Neuronal stem cell (in vitro differentiated cells): ENCODE measurements around the gene UGT2A3. TPM values are rescaled to one million over a fixed set of nuclear protein-coding genes. Genes with fewer than 3 reads are reported as not detected.

Experiments
- DNase-seq: peaks from one replicate; pipeline ENCODE4 v3.0.0-alpha.2; 2013; ENCODE audit warnings: low spot score
- H2AFZ ChIP-seq: one replicate; pipeline ENCODE4 v1.6.1; 2013; ENCODE audit warnings: mild to moderate bottlenecking, low read length, inconsistent platforms
- H2AK5ac ChIP-seq: 2 replicates; pipeline ENCODE4 v1.6.1; 2013; ENCODE audit warnings: low read depth, mild to moderate bottlenecking, inconsistent platforms, low read length, moderate library complexity, mixed read lengths
- H2BK120ac ChIP-seq: 2 replicates; pipeline ENCODE4 v1.6.1; 2013; ENCODE audit warnings: low read depth, mild to moderate bottlenecking, inconsistent platforms, low read length, moderate library complexity, mixed read lengths
- H2BK12ac ChIP-seq: one replicate; pipeline ENCODE4 v1.6.1; 2013; ENCODE audit warnings: low read length, inconsistent platforms
- H2BK15ac ChIP-seq: 2 replicates; pipeline ENCODE4 v1.6.1; 2013; ENCODE audit warnings: mild to moderate bottlenecking, low read length, inconsistent platforms, mixed read lengths
- H2BK5ac ChIP-seq: one replicate; pipeline ENCODE4 v1.6.1; 2013; ENCODE audit warnings: inconsistent platforms, mild to moderate bottlenecking, low read length, moderate library complexity
- H3K14ac ChIP-seq: one replicate; pipeline ENCODE4 v1.6.1; 2013; ENCODE audit warnings: low read length, inconsistent platforms
- H3K18ac ChIP-seq: 2 replicates; pipeline ENCODE4 v1.6.1; 2013; ENCODE audit warnings: low read length, inconsistent platforms
- H3K23ac ChIP-seq: 2 replicates; pipeline ENCODE4 v1.6.1; 2013; ENCODE audit warnings: low read depth, mild to moderate bottlenecking, mixed read lengths, low read length, inconsistent platforms; ENCODE audit not compliant: poor library complexity
- H3K27ac ChIP-seq: replicated peaks from 3 replicates; pipeline ENCODE4 v1.5.1; 2013; ENCODE audit warnings: low read length, inconsistent platforms
- H3K27me3 ChIP-seq, 3 experiments: 2 replicates each; pipeline ENCODE4 v1.6.1; 2013; ENCODE audit warnings: low read length in 3 of 3, mild to moderate bottlenecking in 2 of 3, inconsistent platforms in 1 of 3, low read depth in 1 of 3, mixed read lengths in 1 of 3, moderate library complexity in 1 of 3; ENCODE audit not compliant: control insufficient read depth in 3 of 3, insufficient read depth in 3 of 3
- H3K36me3 ChIP-seq, 2 donors: replicated peaks in 1 of 2; 2 replicates each; pipeline ENCODE4 v1.6.1; 2013; ENCODE audit warnings: low read length in 2 of 2; ENCODE audit not compliant: control insufficient read depth in 2 of 2, insufficient read depth in 2 of 2
- H3K4ac ChIP-seq: 2 replicates; pipeline ENCODE4 v1.6.1; 2013; ENCODE audit warnings: inconsistent platforms, mild to moderate bottlenecking, low read length, moderate library complexity
- H3K4me1 ChIP-seq, 2 donors: 1 replicate in 1 of 2; 2 replicates in 1 of 2; pipeline ENCODE4 v1.6.1; 2013; ENCODE audit warnings: low read length in 2 of 2, low read depth in 1 of 2; ENCODE audit not compliant: control insufficient read depth in 2 of 2, insufficient read depth in 1 of 2
- H3K4me2 ChIP-seq: one replicate; pipeline ENCODE4 v1.6.1; 2013; ENCODE audit warnings: mild to moderate bottlenecking, low read length, inconsistent platforms; ENCODE audit not compliant: insufficient read depth, poor library complexity, severe bottlenecking
- H3K4me3 ChIP-seq, 2 donors: 2 replicates each; pipeline ENCODE4 v1.5.1; 2013; ENCODE audit warnings: low read length in 2 of 2, mild to moderate bottlenecking in 2 of 2, inconsistent platforms in 1 of 2, moderate library complexity in 1 of 2
- H3K79me1 ChIP-seq: one replicate; pipeline ENCODE4 v1.6.1; 2013; ENCODE audit warnings: low read depth, mild to moderate bottlenecking, inconsistent platforms, low read length, moderate library complexity
- H3K9ac ChIP-seq: one replicate; pipeline ENCODE4 v1.6.1; 2013; ENCODE audit warnings: mild to moderate bottlenecking, low read depth, low read length, inconsistent platforms; ENCODE audit not compliant: poor library complexity
- H3K9me3 ChIP-seq, 2 donors: replicated peaks in 1 of 2; 2 replicates each; pipeline versions ENCODE3 to v1.6.1; 2013; ENCODE audit warnings: low read length in 2 of 2, mild to moderate bottlenecking in 2 of 2, inconsistent platforms in 1 of 2, low read depth in 1 of 2, mixed read lengths in 1 of 2, moderate library complexity in 1 of 2; ENCODE audit not compliant: control insufficient read depth in 2 of 2, insufficient read depth in 1 of 2
- H4K8ac ChIP-seq: one replicate; pipeline ENCODE4 v1.6.1; 2013; ENCODE audit warnings: low read depth, mild to moderate bottlenecking, inconsistent platforms, low read length, moderate library complexity
- H4K91ac ChIP-seq: one replicate; pipeline ENCODE4 v1.6.1; 2013; ENCODE audit warnings: low read length, low read depth, mild to moderate bottlenecking, inconsistent platforms; ENCODE audit not compliant: poor library complexity
- WGBS, 2 donors: extraction: QIAGEN DNeasy Blood & Tissue Kit; methylation state at CpG; one replicate each; pipeline ENCODE4 v1.1.7; 2013; ENCODE audit warnings: missing lambda C conversion rate in 2 of 2, mixed read lengths in 1 of 2; ENCODE audit not compliant: insufficient read length in 2 of 2, insufficient replicate concordance in 1 of 2; ENCODE audit errors: extremely low coverage in 2 of 2; 5-methylcytosine and 5-hydroxymethylcytosine counted together
- polyA plus RNA-seq, 2 experiments: library from polyadenylated mRNA; stranded (reverse); fragments of 200-250 nt; gene quantifications; one replicate each; pipeline ENCODE4 v1.2.3, GENCODE V29; 2013

The UGT2A3 gene
- polyA plus RNA-seq (2013, experiment 1 of 2), result not detected
- not detected for polyA plus RNA-seq (2013, experiment 2 of 2)

GRCh38 chr4:68951078-68951805, at the start of gene UGT2A3:
TSS of gene UGT2A3 (minus strand) at chr4:68951804. CDS start at chr4:68951760, 44 bp downstream.
- no peak within 1 kb of the TSS for H2BK5ac ChIP-seq
- H3K14ac ChIP-seq, result no peak within 1 kb of the TSS
- H3K4me1 ChIP-seq, result peaks cover 2% of the 10 kb centered on the region in 2 donors
- DNase-seq, result no peak
- no peak within 1 kb of the TSS for H2BK15ac ChIP-seq
- no peaks in the 10 kb centered on the region for H3K36me3 ChIP-seq
- no peak within 1 kb of the TSS for H2AK5ac ChIP-seq
- WGBS, 2 donors, result no CpG with 5 or more reads among the region's 5 CpGs
- H3K18ac ChIP-seq, result no peak within 1 kb of the TSS
- no peak within 1 kb of the TSS for H2BK120ac ChIP-seq
- H3K79me1 ChIP-seq, result no peaks in the 10 kb centered on the region
- no peak within 1 kb of the TSS for H3K9ac ChIP-seq
- no peak within 1 kb of the TSS for H3K4ac ChIP-seq
- H3K27ac ChIP-seq, result no peak within 1 kb of the TSS
- no peak within 1 kb of the TSS for H3K4me3 ChIP-seq
- no peak within 1 kb of the TSS for H2BK12ac ChIP-seq
- H4K8ac ChIP-seq, result no peak within 1 kb of the TSS
- H3K9me3 ChIP-seq, result no peaks in the 10 kb centered on the region
- no peak within 1 kb of the TSS for H3K23ac ChIP-seq
- no peak within 1 kb of the TSS for H4K91ac ChIP-seq
- H3K27me3 ChIP-seq, result no peaks in the 10 kb centered on the region
- no peak within 1 kb of the TSS for H3K4me2 ChIP-seq
- H2AFZ ChIP-seq, result no peak within 1 kb of the TSS

GRCh38 chr4:68997040-68997439, 45.4 kb upstream of the UGT2A3 start:
- no peak for DNase-seq
- H2BK12ac ChIP-seq, result no peak overlapping the region
- H3K14ac ChIP-seq, result no peak overlapping the region
- no peaks in the 10 kb centered on the region for H3K4me1 ChIP-seq
- peak overlapping the region; percentile 78 for H2AFZ ChIP-seq
- H4K8ac ChIP-seq, result no peak overlapping the region
- H3K4ac ChIP-seq, result no peak overlapping the region
- no peaks in the 10 kb centered on the region for H3K79me1 ChIP-seq
- no peak overlapping the region for H2AK5ac ChIP-seq
- no peak overlapping the region for H3K27ac ChIP-seq
- no CpG with 5 or more reads among the region's 3 CpGs for WGBS, 2 donors
- no peak overlapping the region for H3K4me3 ChIP-seq
- H3K18ac ChIP-seq, result no peak overlapping the region
- H2BK5ac ChIP-seq, result no peak overlapping the region
- H2BK120ac ChIP-seq, result no peak overlapping the region
- H4K91ac ChIP-seq, result no peak overlapping the region
- H3K23ac ChIP-seq, result no peak overlapping the region
- no peaks in the 10 kb centered on the region for H3K36me3 ChIP-seq
- no peaks in the 10 kb centered on the region for H3K9me3 ChIP-seq
- no peaks in the 10 kb centered on the region for H3K27me3 ChIP-seq
- no peak overlapping the region for H3K4me2 ChIP-seq
- no peak overlapping the region for H2BK15ac ChIP-seq
- H3K9ac ChIP-seq, result no peak overlapping the region

GRCh38 chr4:68995292-68995691, 43.7 kb upstream of the UGT2A3 start:
- Histone ChIP-seq H3K27ac (no peak overlapping the region), H2AK5ac (no peak overlapping the region), H3K4me1 (no peaks in the 10 kb centered on the region), H3K9me3 (no peaks in the 10 kb centered on the region), H3K79me1 (no peaks in the 10 kb centered on the region), H2BK12ac (no peak overlapping the region), H2AFZ (no peak overlapping the region), H2BK5ac (no peak overlapping the region), H3K9ac (no peak overlapping the region), H3K18ac (no peak overlapping the region), H3K14ac (no peak overlapping the region), H4K91ac (no peak overlapping the region), H3K23ac (no peak overlapping the region), H3K4me2 (no peak overlapping the region), H3K27me3 (no peaks in the 10 kb centered on the region), H3K4me3 (no peak overlapping the region), H4K8ac (no peak overlapping the region), H2BK120ac (no peak overlapping the region), H3K36me3 (no peaks in the 10 kb centered on the region), H2BK15ac (no peak overlapping the region), H3K4ac (no peak overlapping the region)
- DNase-seq, result no peak
- WGBS, 2 donors, result no CpG with 5 or more reads among the region's 2 CpGs

GRCh38 chr4:68987007-68987406, 35.4 kb upstream of the UGT2A3 start:
- Histone ChIP-seq H2AK5ac (no peak overlapping the region), H3K9me3 (no peaks in the 10 kb centered on the region), H3K27me3 (no peaks in the 10 kb centered on the region), H3K4ac (no peak overlapping the region), H3K9ac (no peak overlapping the region), H3K23ac (no peak overlapping the region), H2BK12ac (no peak overlapping the region), H3K18ac (no peak overlapping the region), H3K14ac (no peak overlapping the region), H3K4me3 (no peak overlapping the region), H2AFZ (no peak overlapping the region), H3K4me2 (no peak overlapping the region), H2BK120ac (no peak overlapping the region), H2BK15ac (no peak overlapping the region), H3K4me1 (peaks cover 0 to 4% of the 10 kb centered on the region in 2 donors), H4K8ac (no peak overlapping the region), H4K91ac (no peak overlapping the region), H2BK5ac (no peak overlapping the region), H3K36me3 (no peaks in the 10 kb centered on the region), H3K79me1 (no peaks in the 10 kb centered on the region), H3K27ac (no peak overlapping the region)
- WGBS, 2 donors, result no CpG with 5 or more reads among the region's 2 CpGs
- no peak for DNase-seq
